ENCODE results near the gene ERI2. TPM values are rescaled to one million over a fixed set of nuclear protein-coding genes. Genes with fewer than 3 reads are reported as not detected.
A peak's percentile ranks its signal among the peaks of the same experiment; 100 is the strongest.
"Not testable (repeated sequence)": the region's sequence is repeated elsewhere in the genome, so short reads cannot be mapped to it uniquely, and the experiment has no call there.

The ERI2 gene
- polyA plus RNA-seq, 4 donors, result 10.0 to 36.0 (median 17.2) TPM

- FAIRE-seq (no peak), DNase-seq (no peak)
- Histone ChIP-seq H3K9me3 (ENCODE audit: control insufficient read depth in 2 of 2, insufficient read depth in 1 of 2, low read depth in 1 of 2, low read length in 1 of 2) (peaks cover 0 to 3% of the 10 kb centered on the region in 2 donors), H3K4me3 (ENCODE audit: low read depth in 1 of 3, low read length in 3 of 3) (no peak overlapping the region), H3K36me3 (ENCODE audit: control insufficient read depth in 3 of 3, insufficient read depth in 2 of 3, low read depth in 1 of 3, low read length in 3 of 3) (no peaks in the 10 kb centered on the region), H3K27me3 (ENCODE audit: control insufficient read depth in 3 of 3, insufficient read depth in 3 of 3, low read length in 3 of 3) (no peaks in the 10 kb centered on the region), H3K27ac (ENCODE audit: low read depth in 1 of 3, low read length in 2 of 3) (no peak overlapping the region), H3K4me1 (ENCODE audit: control insufficient read depth in 3 of 3, insufficient read depth in 2 of 3, low read depth in 1 of 3, low read length in 2 of 3) (peaks cover 0 to 9% (median 0%) of the 10 kb centered on the region in 3 donors)
- WGBS, 3 donors, result 85 to 94% (median 91%) methylated on average over 5 of the region's 5 CpGs
These were observed 40.0 kb downstream of the ERI2 start for GRCh38 chr16:20766294-20766693.

DNA sequence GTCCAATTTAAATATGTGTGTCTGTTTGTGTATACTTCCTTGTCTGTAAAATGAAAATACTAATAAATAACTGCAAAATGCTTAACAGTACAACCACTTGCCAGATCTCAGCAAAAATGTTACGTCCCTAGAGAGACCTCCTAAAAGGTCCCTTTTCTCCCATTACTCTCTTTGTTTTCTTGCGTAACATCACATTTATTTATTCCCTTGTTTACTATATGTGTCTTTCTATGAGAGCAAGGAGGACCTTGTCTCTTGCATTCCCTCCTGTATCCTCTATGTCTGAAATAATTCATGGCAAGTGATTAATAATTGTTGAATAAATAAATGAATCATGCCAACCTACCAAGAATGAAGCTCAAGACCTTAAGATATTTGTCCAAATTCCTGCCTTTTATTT, 40.5 kb downstream of the ERI2 start:
- no peaks in the 10 kb centered on the region for H3K27me3 ChIP-seq (ENCODE audit: control insufficient read depth in 3 of 3, insufficient read depth in 3 of 3, low read length in 3 of 3)
- 70 to 98% (median 95%) methylated on average over 2 of the region's 2 CpGs for WGBS, 3 donors
- FAIRE-seq (no peak), DNase-seq (no peak)
- no peak overlapping the region for H3K4me3 ChIP-seq (ENCODE audit: low read depth in 1 of 3, low read length in 3 of 3)
- H3K36me3 ChIP-seq (ENCODE audit: control insufficient read depth in 3 of 3, insufficient read depth in 2 of 3, low read depth in 1 of 3, low read length in 3 of 3), result no peaks in the 10 kb centered on the region
- peaks cover 0 to 3% of the 10 kb centered on the region in 2 donors for H3K9me3 ChIP-seq (ENCODE audit: control insufficient read depth in 2 of 2, insufficient read depth in 1 of 2, low read depth in 1 of 2, low read length in 1 of 2)
- no peak overlapping the region for H3K27ac ChIP-seq (ENCODE audit: low read depth in 1 of 3, low read length in 2 of 3)
- peaks cover 0 to 9% (median 0%) of the 10 kb centered on the region in 3 donors for H3K4me1 ChIP-seq (ENCODE audit: control insufficient read depth in 3 of 3, insufficient read depth in 2 of 3, low read depth in 1 of 3, low read length in 2 of 3)

DNA sequence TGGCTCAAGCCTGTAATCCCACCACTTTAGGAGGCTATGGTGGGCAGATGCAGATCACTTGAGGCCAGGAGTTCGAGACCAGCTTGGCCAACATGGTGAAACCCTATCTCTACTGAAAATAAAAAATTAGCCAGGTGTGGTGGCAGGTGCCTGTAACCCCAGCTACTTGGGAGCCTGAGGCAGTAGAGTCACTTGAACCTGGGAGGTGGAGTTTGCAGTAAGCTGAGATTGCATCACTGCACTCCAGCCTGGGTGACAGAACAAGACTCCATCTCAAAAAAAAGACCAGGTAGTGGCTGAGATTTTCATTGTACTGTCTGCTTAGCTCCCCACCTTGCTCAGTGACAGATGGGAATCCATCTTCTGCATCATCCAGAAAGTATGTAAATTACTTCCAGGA, 41.8 kb downstream of the ERI2 start:
- WGBS, 3 donors, result 9 to 38% (median 21%) methylated on average over 1 of the region's 1 CpG
- H3K4me1 ChIP-seq (ENCODE audit: control insufficient read depth in 3 of 3, insufficient read depth in 2 of 3, low read depth in 1 of 3, low read length in 2 of 3); FAIRE-seq; H3K4me3 ChIP-seq (ENCODE audit: low read depth in 1 of 3, low read length in 3 of 3); DNase-seq; H3K27me3 ChIP-seq (ENCODE audit: control insufficient read depth in 3 of 3, insufficient read depth in 3 of 3, low read length in 3 of 3); H3K36me3 ChIP-seq (ENCODE audit: control insufficient read depth in 3 of 3, insufficient read depth in 2 of 3, low read depth in 1 of 3, low read length in 3 of 3); H3K9me3 ChIP-seq (ENCODE audit: control insufficient read depth in 2 of 2, insufficient read depth in 1 of 2, low read depth in 1 of 2, low read length in 1 of 2): not testable (repeated sequence)
- H3K27ac ChIP-seq (ENCODE audit: low read depth in 1 of 3, low read length in 2 of 3), result peak overlapping the region in 2 of 3 donors; percentile 13 to 81

DNA sequence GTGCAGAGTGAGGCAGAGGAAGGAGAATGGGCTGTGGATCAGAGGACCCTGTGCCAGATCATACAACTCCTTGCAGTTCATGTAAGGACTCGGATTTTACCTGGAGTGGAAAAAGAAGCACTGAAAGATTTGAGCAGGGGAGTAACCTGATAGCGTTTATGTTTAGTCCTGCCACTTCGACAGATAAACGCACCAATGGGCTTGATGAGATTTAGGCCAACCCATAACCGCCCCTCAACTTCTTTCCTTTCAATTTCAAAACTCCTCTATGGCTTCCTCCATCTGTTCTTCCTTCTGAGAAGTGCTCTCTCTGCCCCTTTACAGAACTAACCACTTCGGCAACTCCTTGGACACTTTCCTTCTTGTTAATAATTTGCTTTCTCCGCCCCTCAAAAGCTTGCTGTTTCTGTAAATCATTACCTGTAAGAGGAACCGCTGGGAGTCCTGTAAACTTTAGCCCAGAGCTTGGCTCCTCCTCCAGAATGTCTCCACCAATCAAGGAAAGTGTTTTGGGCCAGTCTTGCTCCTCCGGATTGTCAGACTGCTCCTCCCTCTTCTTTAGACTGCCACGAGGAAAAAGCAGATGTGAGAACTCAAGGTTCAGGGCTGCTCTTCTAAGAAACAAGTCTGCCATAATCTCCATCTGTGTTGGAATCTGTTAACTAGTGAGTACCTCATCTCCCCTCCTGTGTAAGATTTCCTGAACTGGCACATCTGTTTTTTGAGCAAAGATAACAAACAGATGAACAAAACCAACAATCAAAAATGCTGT, 42.6 kb downstream of the ERI2 start, which contains the start of gene ACSM3:
ACSM3 (plus strand) TSS at position 554 of the 772 bp plus-strand sequence. CDS start 6,021 bp downstream, outside the sequence.
- H3K4me1 ChIP-seq (ENCODE audit: control insufficient read depth in 3 of 3, insufficient read depth in 2 of 3, low read depth in 1 of 3, low read length in 2 of 3), result peaks cover 0 to 9% (median 0%) of the 10 kb centered on the region in 3 donors
- 1 to 8% (median 4%) methylated on average over 10 of the region's 10 CpGs for WGBS, 3 donors
- H3K27ac ChIP-seq (ENCODE audit: low read depth in 1 of 3, low read length in 2 of 3), result peak within 1 kb of the TSS; percentile 81 to 95 (median 91)
- peaks cover 0 to 3% of the 10 kb centered on the region in 2 donors for H3K9me3 ChIP-seq (ENCODE audit: control insufficient read depth in 2 of 2, insufficient read depth in 1 of 2, low read depth in 1 of 2, low read length in 1 of 2)
- peak; percentile 92 for FAIRE-seq
- peak within 1 kb of the TSS in 2 of 3 donors; percentile 36 to 49 for H3K4me3 ChIP-seq (ENCODE audit: low read depth in 1 of 3, low read length in 3 of 3)
- peak; percentile 95 to 99 for DNase-seq
- H3K36me3 ChIP-seq (ENCODE audit: control insufficient read depth in 3 of 3, insufficient read depth in 2 of 3, low read depth in 1 of 3, low read length in 3 of 3), result no peaks in the 10 kb centered on the region
- H3K27me3 ChIP-seq (ENCODE audit: control insufficient read depth in 3 of 3, insufficient read depth in 3 of 3, low read length in 3 of 3), result no peaks in the 10 kb centered on the region

DNA sequence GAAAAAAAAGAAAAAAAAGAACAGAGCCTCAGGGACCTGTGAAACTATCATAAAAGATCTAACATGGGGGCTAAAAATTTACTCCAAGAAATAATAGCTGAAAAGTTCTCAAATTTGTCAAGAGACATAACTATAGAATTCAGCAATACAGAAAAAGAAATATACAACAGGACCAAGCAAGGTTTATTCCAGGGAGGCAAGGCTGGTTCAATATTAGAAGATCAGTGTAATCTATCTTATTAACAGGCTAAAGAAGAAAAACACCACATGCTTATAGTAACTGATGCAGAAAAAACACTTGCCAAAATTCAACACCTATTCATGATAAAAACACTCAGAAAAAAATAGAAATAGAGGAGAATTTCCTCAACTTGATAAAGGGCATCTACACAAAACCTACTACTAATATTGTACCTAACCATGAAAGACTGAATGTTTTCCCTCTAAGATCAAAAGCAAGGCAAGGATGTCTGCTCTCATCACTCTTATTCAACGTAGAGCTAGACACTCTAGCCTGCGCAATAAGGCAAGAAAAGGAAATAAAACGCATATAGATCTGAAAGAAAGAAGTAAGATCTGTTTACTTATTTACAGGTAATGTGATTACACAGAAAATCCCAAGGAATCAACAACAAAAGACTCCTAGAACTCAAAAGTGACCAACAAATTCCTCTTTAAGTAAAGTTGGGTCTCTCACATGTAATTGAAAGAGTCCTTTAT, 43.7 kb downstream of the ERI2 start:
- Histone ChIP-seq H3K4me1 (ENCODE audit: control insufficient read depth in 3 of 3, insufficient read depth in 2 of 3, low read depth in 1 of 3, low read length in 2 of 3) (peaks cover 0 to 9% (median 0%) of the 10 kb centered on the region in 3 donors), H3K4me3 (ENCODE audit: low read depth in 1 of 3, low read length in 3 of 3) (no peak overlapping the region), H3K27me3 (ENCODE audit: control insufficient read depth in 3 of 3, insufficient read depth in 3 of 3, low read length in 3 of 3) (no peaks in the 10 kb centered on the region), H3K36me3 (ENCODE audit: control insufficient read depth in 3 of 3, insufficient read depth in 2 of 3, low read depth in 1 of 3, low read length in 3 of 3) (no peaks in the 10 kb centered on the region), H3K9me3 (ENCODE audit: control insufficient read depth in 2 of 2, insufficient read depth in 1 of 2, low read depth in 1 of 2, low read length in 1 of 2) (peaks cover 0 to 3% of the 10 kb centered on the region in 2 donors), H3K27ac (ENCODE audit: low read depth in 1 of 3, low read length in 2 of 3) (peak overlapping the region in 1 of 3 donors; percentile 81)
- FAIRE-seq (no peak), DNase-seq (no peak)
- WGBS, 3 donors, result 90 to 95% (median 94%) methylated on average over 3 of the region's 3 CpGs

- no peak for DNase-seq
- no peak for FAIRE-seq
- Histone ChIP-seq H3K4me1 (ENCODE audit: control insufficient read depth in 3 of 3, insufficient read depth in 2 of 3, low read depth in 1 of 3, low read length in 2 of 3) (peaks cover 0 to 9% (median 0%) of the 10 kb centered on the region in 3 donors), H3K27me3 (ENCODE audit: control insufficient read depth in 3 of 3, insufficient read depth in 3 of 3, low read length in 3 of 3) (no peaks in the 10 kb centered on the region), H3K4me3 (ENCODE audit: low read depth in 1 of 3, low read length in 3 of 3) (no peak overlapping the region), H3K36me3 (ENCODE audit: control insufficient read depth in 3 of 3, insufficient read depth in 2 of 3, low read depth in 1 of 3, low read length in 3 of 3) (no peaks in the 10 kb centered on the region), H3K9me3 (ENCODE audit: control insufficient read depth in 2 of 2, insufficient read depth in 1 of 2, low read depth in 1 of 2, low read length in 1 of 2) (peaks cover 0 to 3% of the 10 kb centered on the region in 2 donors), H3K27ac (ENCODE audit: low read depth in 1 of 3, low read length in 2 of 3) (no peak overlapping the region)
- WGBS, 3 donors, result 90 to 97% (median 95%) methylated on average over 1 of the region's 1 CpG
These were observed 45.1 kb downstream of the ERI2 start for GRCh38 chr16:20761175-20761574.

GRCh38 chr16:20760346-20760745, 45.9 kb downstream of the ERI2 start:
- 69 to 89% (median 85%) methylated on average over 2 of the region's 2 CpGs for whole genome bisulfite sequencing, 3 donors
- Histone ChIP-seq H3K36me3 (ENCODE audit: control insufficient read depth in 3 of 3, insufficient read depth in 2 of 3, low read depth in 1 of 3, low read length in 3 of 3) (no peaks in the 10 kb centered on the region), H3K4me3 (ENCODE audit: low read depth in 1 of 3, low read length in 3 of 3) (no peak overlapping the region), H3K9me3 (ENCODE audit: control insufficient read depth in 2 of 2, insufficient read depth in 1 of 2, low read depth in 1 of 2, low read length in 1 of 2) (peaks cover 0 to 3% of the 10 kb centered on the region in 2 donors), H3K4me1 (ENCODE audit: control insufficient read depth in 3 of 3, insufficient read depth in 2 of 3, low read depth in 1 of 3, low read length in 2 of 3) (peaks cover 0 to 9% (median 0%) of the 10 kb centered on the region in 3 donors), H3K27ac (ENCODE audit: low read depth in 1 of 3, low read length in 2 of 3) (no peak overlapping the region), H3K27me3 (ENCODE audit: control insufficient read depth in 3 of 3, insufficient read depth in 3 of 3, low read length in 3 of 3) (no peaks in the 10 kb centered on the region)
- DNase-seq (no peak), FAIRE-seq (no peak)

GRCh38 chr16:20755799-20756198, 50.5 kb downstream of the ERI2 start:
- H3K4me3 ChIP-seq (ENCODE audit: low read depth in 1 of 3, low read length in 3 of 3); FAIRE-seq; H3K36me3 ChIP-seq (ENCODE audit: control insufficient read depth in 3 of 3, insufficient read depth in 2 of 3, low read depth in 1 of 3, low read length in 3 of 3); H3K4me1 ChIP-seq (ENCODE audit: control insufficient read depth in 3 of 3, insufficient read depth in 2 of 3, low read depth in 1 of 3, low read length in 2 of 3); H3K27ac ChIP-seq (ENCODE audit: low read depth in 1 of 3, low read length in 2 of 3); H3K27me3 ChIP-seq (ENCODE audit: control insufficient read depth in 3 of 3, insufficient read depth in 3 of 3, low read length in 3 of 3); DNase-seq; H3K9me3 ChIP-seq (ENCODE audit: control insufficient read depth in 2 of 2, insufficient read depth in 1 of 2, low read depth in 1 of 2, low read length in 1 of 2): not testable (repeated sequence)
- 94 to 96% (median 95%) methylated on average over 3 of the region's 5 CpGs for WGBS, 3 donors
